ENCODE results near the gene GAREM1. TPM values are rescaled to one million over a fixed set of nuclear protein-coding genes. Genes with fewer than 3 reads are reported as not detected.

Gene GAREM1
- total and polyA plus RNA-seq, 9 of the 15 experiments (the other 6 are each of a cell fraction or from before 2014, with no cell fraction given) = 0.03 to 0.33 (median 0.07) TPM; not detected in 1

- CTCF ChIA-PET (ENCODE audit: low intra/inter-chr PET ratio) = no interaction called here
These were observed 148.9 kb downstream of the GAREM1 start for GRCh38 chr18:32321826-32322225.

More at GRCh38 chr18:32321826-32322225, 148.9 kb downstream of the GAREM1 start:
- H3K27ac ChIP-seq (ENCODE audit: extremely low read depth, low read depth, low read length) = no peak overlapping the region
- H3K79me2 ChIP-seq (ENCODE audit: control insufficient read depth, insufficient read depth, low read length) = no peaks in the 10 kb centered on the region
- TF ChIP-seq GATAD2A (IDR thresholded peaks at IDR 0.05) = no peak
- TF ChIP-seq ZFPM2 (CRISPR knock-in tag; IDR thresholded peaks at IDR 0.05) = no peak
- no peak for TF ChIP-seq MAFG (tag; conservative IDR thresholded peaks at IDR 0.05)
- TF ChIP-seq ZNF511 (CRISPR knock-in tag; IDR thresholded peaks at IDR 0.05) = no peak
- no peak for TF ChIP-seq RBBP5 (IDR thresholded peaks at IDR 0.05; ENCODE audit: borderline replicate concordance, insufficient read depth, low read length, poor library complexity, severe bottlenecking)
- TF ChIP-seq ZNF609 (CRISPR knock-in tag; IDR thresholded peaks at IDR 0.05; ENCODE audit: borderline replicate concordance) = no peak
- no peaks in the 10 kb centered on the region for H3K9me1 ChIP-seq (ENCODE audit: control insufficient read depth, insufficient read depth, low read length)
- intact Hi-C loops (cut with micrococcal nuclease) (no loop called here), in situ Hi-C loops (cut with MboI) (no loop called here)
- H4K20me1 ChIP-seq (replicated peaks; ENCODE audit: control insufficient read depth, insufficient read depth, low read length) = no peaks in the 10 kb centered on the region
- H3K36me3 ChIP-seq (ENCODE audit: control insufficient read depth, insufficient read depth, low read length) = no peaks in the 10 kb centered on the region
- H3K4me2 ChIP-seq (ENCODE audit: insufficient read depth, low read length) = no peak overlapping the region
- H3K4me3 ChIP-seq = no peak overlapping the region
- POLR2A ChIA-PET = no interaction called here
- no peak overlapping the region for H2AFZ ChIP-seq (ENCODE audit: low read depth, low read length)
- no peaks in the 10 kb centered on the region for H3K27me3 ChIP-seq (ENCODE audit: control insufficient read depth in 2 of 2, insufficient read depth in 2 of 2, low read length in 2 of 2)
- no peaks in the 10 kb centered on the region for H3K9me3 ChIP-seq (replicated peaks; ENCODE audit: control insufficient read depth, insufficient read depth, low read depth, low read length)
- BruUV-seq (replicated peaks) = no TSS peak
- no peaks in the 10 kb centered on the region for H3K4me1 ChIP-seq (replicated peaks in 1 of 2; ENCODE audit: control insufficient read depth in 2 of 2, insufficient read depth in 2 of 2, low read length in 2 of 2)
- DNase-seq (ENCODE audit: extremely low read depth in 1 of 4, low spot score in 3 of 4) = no peak
- 0% methylated on average over 1 of the region's 1 CpG for WGBS (ENCODE audit: insufficient coverage, low coverage, missing lambda C conversion rate)
- H3K9ac ChIP-seq (ENCODE audit: insufficient read depth in 1 of 2, low read depth in 2 of 2, low read length in 2 of 2) = no peak overlapping the region
- FAIRE-seq = no peak
- ATAC-seq = no peak
